Motor neuron (in vitro differentiated cells): Measurements from ENCODE around the gene LDB3. TPM values are rescaled to one million over a fixed set of nuclear protein-coding genes. Genes with fewer than 3 reads are reported as not detected.

Experiments
- ATAC-seq, 8 experiments: fragments of 200-7000 bp; cut with Tn5 transposase; replicated peaks in 6 of 8; 2 replicates each; pipeline ENCODE4 v1.8.0; 2021; ENCODE audit warnings: mild to moderate bottlenecking in 8 of 8, moderate library complexity in 8 of 8
- H3K27ac ChIP-seq, 2 donors: fragments of 250-450 bp; sonication (Bioruptor Pico); 2 replicates each; pipeline ENCODE4 v1.9.0; 2021; ENCODE audit warnings: antibody characterized with exemption in 2 of 2, mild to moderate bottlenecking in 2 of 2, moderate library complexity in 1 of 2
- H3K4me1 ChIP-seq, 2 donors: fragments of 250-450 bp; sonication (Bioruptor Pico); replicated peaks in 1 of 2; 2 replicates each; pipeline ENCODE4 v1.6.1; 2021; ENCODE audit warnings: antibody characterized with exemption in 2 of 2, mild to moderate bottlenecking in 2 of 2, moderate library complexity in 1 of 2
- H3K4me3 ChIP-seq, 5 donors: fragments of 250-450 bp; sonication (Bioruptor Pico); 2 replicates each; pipeline ENCODE4 v1.9.0; 2021; ENCODE audit warnings: antibody characterized with exemption in 5 of 5, mild to moderate bottlenecking in 5 of 5, moderate library complexity in 4 of 5
- WGBS, 10 experiments: fragments of 450-650 bp; shearing (Covaris generic); methylation state at CpG; one replicate each; pipeline ENCODE4 v1.0.0; 2022; 5-methylcytosine and 5-hydroxymethylcytosine counted together
- in situ Hi-C, 9 experiments: fragments of 400-800 bp; cut with MboI; loops; one replicate each; pipeline ENCODE4 v1.15.0; 2021; ENCODE audit warnings: low sequenced_read_pairs in 9 of 9, low pct_unique_long_range_greater_than_20kb in 2 of 9; ENCODE audit not compliant: unreplicated experiment in 9 of 9
- total RNA-seq, 8 experiments: library from RNA; unstranded; fragments of 300-600 nt; gene quantifications; 2 replicates each; pipeline versions ENCODE4 v1.2.3 to v1.2.4, GENCODE V29; 2022

Gene LDB3
- total RNA-seq, 8 experiments from 2014 or later, result 0.16 to 2.5 (median 0.37) TPM

DNA sequence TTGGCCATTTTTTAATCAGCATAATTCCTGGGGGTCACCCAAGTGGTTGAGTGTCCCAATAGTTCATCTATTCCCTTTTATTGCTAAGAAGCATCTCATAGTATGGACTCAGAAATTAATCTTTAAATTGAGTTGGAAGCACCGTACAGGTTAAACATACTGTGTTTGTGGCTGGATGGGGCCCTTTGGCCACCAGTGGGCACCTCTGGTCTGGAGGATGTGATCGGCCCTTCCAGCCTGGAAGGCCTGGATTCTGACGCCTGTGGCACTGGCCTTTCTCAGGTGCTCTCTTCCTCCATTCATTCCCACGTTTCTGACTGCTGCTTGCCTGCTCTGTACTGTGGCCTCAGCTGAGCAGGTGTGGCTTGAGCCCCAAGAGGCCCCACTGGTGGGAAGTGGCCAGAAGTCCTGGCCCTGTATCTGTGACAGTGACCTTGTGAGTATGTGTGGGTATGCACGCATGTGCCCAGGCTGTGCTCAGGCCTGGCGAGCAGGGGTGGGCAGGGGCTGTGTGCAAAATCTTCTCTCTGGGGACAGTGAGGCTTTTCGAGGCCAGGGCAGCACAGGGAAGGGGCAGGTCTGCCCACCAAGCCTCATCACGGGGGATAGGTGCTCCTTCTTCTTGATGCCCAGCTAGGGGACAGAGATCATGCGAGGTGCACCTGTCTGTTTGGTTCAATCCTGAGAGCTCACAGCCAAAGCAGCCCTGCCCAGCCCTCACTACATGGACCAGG is 30.1 kb downstream of the LDB3 start:
- Histone ChIP-seq H3K4me3 (no peak overlapping the region), H3K27ac (no peak overlapping the region), H3K4me1 (peaks cover 0 to 8% of the 10 kb centered on the region in 2 donors)
- in situ Hi-C loops, result loop anchor here in 2 of 9 experiments (10.0 kb wide), 2 partner anchors 196 to 206 kb away; no protein-coding TSS in a partner anchor
- no peak for ATAC-seq
- WGBS, 10 experiments, result 49 to 100% (median 66%) methylated on average over 1 to 5 of the region's 9 CpGs; no CpG with 5 or more reads in 3 of the 10 experiments

DNA sequence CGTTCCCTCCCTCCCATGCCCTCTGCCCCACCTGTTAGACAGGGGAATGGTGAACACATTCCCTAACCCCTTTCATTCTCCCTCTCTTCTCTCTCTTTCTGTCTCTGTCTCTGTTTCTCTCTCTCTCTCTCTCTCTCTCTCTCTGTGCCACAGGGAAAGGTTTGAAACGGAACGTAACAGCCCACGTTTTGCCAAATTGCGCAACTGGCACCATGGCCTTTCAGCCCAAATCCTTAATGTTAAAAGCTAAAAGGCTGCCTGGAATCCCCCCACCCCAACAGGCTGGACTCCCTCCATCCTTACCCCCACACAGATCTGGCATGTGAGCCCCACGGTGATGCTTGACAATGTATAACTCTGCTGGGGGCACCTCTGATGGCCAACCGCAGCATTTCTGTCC is 30.8 kb downstream of the LDB3 start:
- peaks cover 0 to under 1% of the 10 kb centered on the region in 2 donors for H3K4me1 ChIP-seq
- H3K4me3 ChIP-seq, result no peak overlapping the region
- H3K27ac ChIP-seq, result no peak overlapping the region
- in situ Hi-C loops, result loop anchor here in 2 of 9 experiments (10.0 kb wide), 2 partner anchors 196 to 206 kb away; no protein-coding TSS in a partner anchor
- 67 to 100% (median 93%) methylated on average over 1 to 5 of the region's 7 CpGs; no CpG with 5 or more reads in 6 of the 10 experiments for WGBS, 10 experiments
- no peak for ATAC-seq

DNA sequence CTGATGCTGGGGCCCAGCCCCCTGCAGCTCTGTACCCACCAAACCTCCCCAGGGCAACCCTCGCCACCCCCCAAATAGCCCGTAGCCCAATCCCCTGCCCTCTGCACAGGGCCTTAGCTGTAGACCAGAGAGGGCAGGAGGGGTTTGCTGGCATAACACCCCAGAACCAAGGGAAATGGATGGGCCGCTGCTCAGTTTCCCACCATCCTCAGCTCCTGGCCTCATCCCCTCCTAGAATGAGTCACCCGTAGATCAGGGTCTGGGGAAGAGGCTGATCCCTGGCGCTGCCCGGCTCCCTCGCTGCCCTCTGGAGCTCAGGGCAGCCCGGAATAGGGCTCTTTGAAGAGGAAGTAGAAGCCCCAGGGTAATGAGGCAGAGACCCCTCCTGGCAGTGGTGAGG is 31.2 kb downstream of the LDB3 start:
- in situ Hi-C loops, result loop anchor here in 2 of 9 experiments (10.0 kb wide), 2 partner anchors 195 to 205 kb away; no protein-coding TSS in a partner anchor
- Histone ChIP-seq H3K4me1 (no peaks in the 10 kb centered on the region), H3K27ac (no peak overlapping the region), H3K4me3 (no peak overlapping the region)
- WGBS, 10 experiments, result 92% methylated on average over 2 of the region's 8 CpGs; no CpG with 5 or more reads in 9 of the 10 experiments
- ATAC-seq, result no peak

DNA sequence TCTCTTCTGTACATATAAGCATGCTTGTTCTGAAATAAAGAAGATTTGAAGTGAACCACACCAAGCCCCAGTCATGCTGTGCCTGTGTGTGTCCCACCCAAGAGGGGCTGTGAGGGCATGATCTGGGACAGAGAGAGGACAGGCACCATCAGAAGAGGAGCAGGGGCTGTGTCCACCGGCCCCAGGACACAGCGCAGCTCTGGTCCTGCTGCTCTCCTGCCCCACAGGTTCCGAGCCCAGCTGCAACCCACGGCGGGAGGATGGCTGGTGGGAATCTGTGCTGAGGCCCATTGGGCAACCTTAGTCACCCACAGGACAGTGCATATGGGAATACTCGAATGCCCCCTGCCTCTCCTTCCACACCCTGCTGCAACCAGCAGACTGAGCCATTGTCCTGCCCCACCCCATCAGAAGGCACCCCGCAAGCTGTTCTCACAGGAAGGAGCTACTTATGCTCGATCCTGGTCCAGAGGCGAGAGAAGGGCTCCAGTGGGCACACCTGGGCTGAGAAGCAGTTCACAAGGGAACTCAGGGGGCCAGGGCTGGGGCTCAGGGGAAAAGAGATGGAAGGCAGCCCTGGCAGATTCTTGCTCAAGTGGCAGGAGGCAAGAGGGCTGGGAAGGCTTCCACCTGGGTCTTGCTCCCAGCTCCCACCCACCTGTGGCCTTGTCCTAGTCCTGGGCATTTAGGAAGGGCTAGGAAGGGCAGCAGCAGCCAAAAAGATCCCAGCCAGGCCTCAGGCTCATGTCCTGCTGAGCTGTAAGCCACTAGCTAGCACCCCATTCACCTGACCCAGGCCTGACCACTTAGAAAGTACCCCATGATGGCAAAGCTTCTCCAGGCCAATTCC is 31.9 kb downstream of the LDB3 start:
- ATAC-seq, result no peak
- in situ Hi-C loops, result loop anchor here in 5 of 9 experiments (10.0 to 25.0 kb wide), 4 partner anchors 187 to 212 kb away; no protein-coding TSS in a partner anchor

DNA sequence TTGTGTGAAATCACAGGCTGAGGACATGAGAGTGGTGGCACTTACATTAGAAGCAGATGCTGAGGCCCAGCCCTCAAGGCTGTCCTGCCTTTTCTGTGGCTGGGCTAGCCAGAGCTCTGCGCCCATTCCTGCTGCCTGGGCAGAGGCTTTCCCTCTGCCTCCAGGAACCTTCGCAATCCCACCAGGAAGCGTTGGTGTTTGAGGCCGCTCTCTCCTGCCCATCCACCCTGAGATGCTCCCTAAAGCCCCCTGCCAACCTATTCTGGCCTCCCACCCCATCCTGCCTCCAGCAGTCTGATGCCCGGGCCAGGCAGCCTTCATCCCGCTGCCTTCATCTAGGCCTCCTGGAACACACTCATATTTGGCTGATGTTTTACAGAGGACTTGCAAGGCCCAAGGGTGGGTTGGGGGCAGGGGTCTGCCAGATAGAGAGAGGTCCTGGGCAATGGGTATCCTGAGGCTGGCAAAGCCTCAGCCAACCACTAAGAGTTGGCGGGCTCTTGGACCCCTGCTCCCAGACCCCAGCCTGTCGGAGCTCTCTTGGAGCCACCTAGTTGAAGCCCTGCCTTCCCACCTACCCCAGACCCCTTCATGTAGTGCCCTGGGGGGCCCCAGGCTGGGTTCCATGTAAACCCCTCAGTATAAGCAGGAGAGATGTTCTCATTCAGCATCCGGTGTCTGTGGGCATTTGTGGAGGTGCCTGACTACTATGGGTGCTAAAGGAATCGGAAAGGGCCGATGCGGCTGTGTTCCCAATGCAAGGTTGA is 32.7 kb downstream of the LDB3 start:
- no peaks in the 10 kb centered on the region for H3K4me1 ChIP-seq
- WGBS, 10 experiments, result 80 to 100% (median 93%) methylated on average over 1 to 4 of the region's 12 CpGs; no CpG with 5 or more reads in 3 of the 10 experiments
- H3K4me3 ChIP-seq, result no peak overlapping the region
- in situ Hi-C loops, result loop anchor here in 3 of 9 experiments (10.0 to 25.0 kb wide), 3 partner anchors 186 to 211 kb away; no protein-coding TSS in a partner anchor
- ATAC-seq, result no peak
- no peak overlapping the region for H3K27ac ChIP-seq

More for the DNA sequence above, 31.9 kb downstream of the LDB3 start:
- H3K4me1 ChIP-seq, result no peaks in the 10 kb centered on the region
- H3K4me3 ChIP-seq, result no peak overlapping the region
- 29 to 100% (median 100%) methylated on average over 1 to 3 of the region's 9 CpGs; no CpG with 5 or more reads in 5 of the 10 experiments for WGBS, 10 experiments
- no peak overlapping the region for H3K27ac ChIP-seq

DNA sequence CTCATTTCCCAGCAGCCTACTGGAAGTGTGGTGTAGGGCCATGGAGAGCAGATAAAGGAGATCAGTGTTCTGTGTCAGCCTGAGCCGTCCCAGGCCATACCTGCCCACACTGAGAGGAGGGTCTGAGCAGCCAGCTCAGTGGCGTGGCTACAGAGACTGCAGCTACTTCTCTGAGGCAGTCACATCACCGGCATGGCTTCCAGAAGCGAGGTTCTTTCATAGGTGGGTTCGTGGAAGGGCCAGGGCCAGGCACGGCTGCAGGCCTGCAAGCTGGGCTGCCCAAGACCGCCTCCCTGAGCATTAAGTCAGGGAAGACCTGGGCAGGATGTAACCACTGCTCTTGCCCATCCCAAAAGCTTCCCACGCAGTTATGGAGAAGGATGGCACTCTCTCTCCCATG is 34.9 kb downstream of the LDB3 start:
- no peak for ATAC-seq
- H3K4me3 ChIP-seq, result no peak overlapping the region
- in situ Hi-C loops, result loop anchor here in 3 of 9 experiments (10.0 to 25.0 kb wide), 3 partner anchors 184 to 209 kb away; no protein-coding TSS in a partner anchor
- no peak overlapping the region for H3K27ac ChIP-seq
- no peaks in the 10 kb centered on the region for H3K4me1 ChIP-seq
- 68 to 100% (median 80%) methylated on average over 1 to 5 of the region's 8 CpGs; no CpG with 5 or more reads in 5 of the 10 experiments for WGBS, 10 experiments

DNA sequence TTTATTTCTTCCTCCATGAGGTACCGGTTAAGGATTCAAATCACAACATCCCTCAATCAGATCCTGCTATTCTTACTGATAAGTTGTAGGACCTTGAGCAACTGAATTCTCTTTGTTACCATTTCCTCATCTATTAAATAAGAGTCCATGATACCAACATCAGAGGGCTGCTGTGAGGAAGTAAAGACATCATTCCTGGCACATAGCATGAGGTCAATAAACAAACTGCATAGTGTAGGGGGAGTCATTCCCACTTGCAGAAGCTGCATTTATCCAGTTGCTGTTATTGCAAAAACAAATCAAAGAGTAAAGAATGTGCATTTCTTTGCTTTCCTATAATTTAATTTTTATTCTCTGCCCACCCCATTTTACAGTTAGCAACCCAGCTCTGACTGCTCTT is 36.8 kb downstream of the LDB3 start:
- H3K4me1 ChIP-seq, result no peaks in the 10 kb centered on the region
- WGBS, 10 experiments, result 80 to 100% (median 100%) methylated on average over 1 of the region's 1 CpG; no CpG with 5 or more reads in 7 of the 10 experiments
- ATAC-seq, result no peak
- no peak overlapping the region for H3K27ac ChIP-seq
- no peak overlapping the region for H3K4me3 ChIP-seq
- in situ Hi-C loops, result loop anchor here in 3 of 9 experiments (10.0 to 25.0 kb wide), 3 partner anchors 182 to 207 kb away; no protein-coding TSS in a partner anchor

DNA sequence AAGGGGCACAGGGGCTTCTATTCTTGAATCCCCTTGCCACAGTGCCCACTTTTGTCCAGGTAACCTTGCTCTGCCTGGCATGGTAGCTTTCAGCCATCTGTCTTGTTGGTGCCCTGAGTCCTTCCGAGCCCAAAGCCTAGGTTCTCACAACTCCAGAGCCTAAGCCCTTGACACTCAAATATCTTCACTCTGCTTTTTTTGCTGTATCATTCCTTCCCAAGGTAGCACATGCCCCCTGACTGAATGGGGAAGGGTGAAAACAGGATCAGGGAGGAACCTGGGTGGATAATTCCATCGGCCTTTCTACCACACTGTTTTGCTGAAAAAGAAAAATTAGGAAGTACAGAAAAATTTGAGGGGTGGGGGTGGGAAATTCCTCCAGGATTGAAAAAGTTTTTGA is 37.6 kb downstream of the LDB3 start:
- in situ Hi-C loops, result loop anchor here in 3 of 9 experiments (10.0 to 25.0 kb wide), 3 partner anchors 181 to 206 kb away; no protein-coding TSS in a partner anchor
- 33 to 100% (median 81%) methylated on average over 1 to 2 of the region's 2 CpGs; no CpG with 5 or more reads in 4 of the 10 experiments for WGBS, 10 experiments
- H3K27ac ChIP-seq, result no peak overlapping the region
- peaks cover 3% of the 10 kb centered on the region in 2 donors for H3K4me1 ChIP-seq
- ATAC-seq, result no peak
- no peak overlapping the region for H3K4me3 ChIP-seq

DNA sequence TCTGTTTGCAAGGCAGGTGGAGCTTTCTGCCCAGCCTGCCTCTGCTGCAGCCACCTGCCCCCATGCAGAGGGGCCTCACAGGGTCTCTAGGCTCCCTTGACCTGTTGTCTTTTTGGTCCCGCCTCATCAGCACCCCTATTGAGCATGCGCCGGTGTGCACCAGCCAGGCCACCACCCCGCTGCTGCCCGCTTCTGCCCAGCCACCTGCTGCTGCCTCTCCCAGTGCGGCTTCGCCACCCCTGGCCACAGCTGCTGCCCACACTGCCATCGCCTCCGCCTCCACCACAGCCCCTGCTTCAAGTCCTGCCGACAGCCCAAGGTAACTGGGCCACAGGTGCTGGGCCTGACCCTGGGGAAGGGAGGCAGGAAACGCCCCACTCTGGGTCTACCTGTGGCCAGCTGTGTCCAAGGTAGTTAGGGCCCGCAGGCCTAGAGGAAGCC is 38.1 kb downstream of the LDB3 start:
- in situ Hi-C loops, result loop anchor here in 3 of 9 experiments (10.0 to 25.0 kb wide), 3 partner anchors 181 to 206 kb away; no protein-coding TSS in a partner anchor
- Histone ChIP-seq H3K4me1 (peaks cover 3 to 4% of the 10 kb centered on the region in 2 donors), H3K27ac (no peak overlapping the region), H3K4me3 (no peak overlapping the region)
- WGBS, 10 experiments, result 89 to 94% (median 94%) methylated on average over 3 to 5 of the region's 12 CpGs; no CpG with 5 or more reads in 7 of the 10 experiments
- ATAC-seq, result no peak

DNA sequence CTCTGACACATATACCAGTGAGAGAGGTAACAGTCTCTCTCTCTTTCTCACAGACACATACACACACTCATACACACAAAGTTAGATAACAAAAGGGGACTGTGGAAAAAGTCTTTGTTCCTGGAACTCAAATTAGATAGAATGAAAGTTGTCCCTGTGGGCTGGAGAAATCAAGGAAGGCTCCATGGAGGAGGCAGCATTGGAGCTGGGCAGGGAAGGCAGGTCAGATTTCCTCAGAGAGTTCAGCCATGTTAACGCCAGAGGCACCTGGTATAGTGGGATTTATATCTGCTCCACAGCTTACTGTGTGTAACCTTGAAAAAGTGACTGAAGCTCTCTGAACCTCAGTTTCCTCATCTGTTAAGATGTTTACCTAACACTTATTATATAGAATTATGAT is 38.7 kb downstream of the LDB3 start:
- Histone ChIP-seq H3K27ac (no peak overlapping the region), H3K4me3 (no peak overlapping the region), H3K4me1 (peaks cover 3 to 4% of the 10 kb centered on the region in 2 donors)
- in situ Hi-C loops, result loop anchor here in 3 of 9 experiments (10.0 to 25.0 kb wide), 3 partner anchors 180 to 205 kb away; no protein-coding TSS in a partner anchor
- ATAC-seq, result no peak
- WGBS, 10 experiments, result 80 to 100% (median 86%) methylated on average over 1 of the region's 1 CpG; no CpG with 5 or more reads in 7 of the 10 experiments

DNA sequence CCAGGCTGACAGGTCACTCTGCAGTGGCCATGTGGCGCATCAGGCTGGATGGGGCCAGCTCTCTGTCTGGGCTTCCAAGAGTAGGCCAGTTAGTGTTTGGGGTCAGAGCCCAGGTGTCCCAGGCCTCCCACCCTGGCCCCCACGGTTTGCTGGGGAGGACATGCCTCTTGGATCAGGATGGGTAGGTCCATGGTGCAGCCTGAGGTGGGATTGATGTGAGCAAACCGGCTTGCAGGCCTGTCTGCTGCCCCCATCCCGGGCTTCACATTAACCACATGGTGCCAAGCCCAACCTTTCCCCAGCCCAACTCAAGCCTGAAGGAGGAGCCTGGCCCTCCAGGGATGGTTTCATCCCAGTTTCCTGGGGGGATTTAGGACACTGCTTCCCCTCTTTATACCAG is 39.2 kb downstream of the LDB3 start:
- no peak overlapping the region for H3K4me3 ChIP-seq
- ATAC-seq, result no peak
- H3K4me1 ChIP-seq, result peaks cover 3 to 8% of the 10 kb centered on the region in 2 donors
- no peak overlapping the region for H3K27ac ChIP-seq
- in situ Hi-C loops, result loop anchor here in 3 of 9 experiments (10.0 to 25.0 kb wide), 3 partner anchors 180 to 205 kb away; no protein-coding TSS in a partner anchor
- WGBS, 10 experiments, result 80 to 100% (median 90%) methylated on average over 1 to 2 of the region's 4 CpGs; no CpG with 5 or more reads in 5 of the 10 experiments
